Activated CD4-positive, alpha-beta T cell treated with anti-CD3 and anti-CD28 coated beads for 36 hours (primary cell): ENCODE measurements around the gene KRT33A. TPM values are rescaled to one million over a fixed set of nuclear protein-coding genes. Genes with fewer than 3 reads are reported as not detected.

Experiments
- ATAC-seq: fragments of 200-7000 bp; cut with Tn5 transposase; one replicate; pipeline ENCODE4 v1.10.0; 2021; ENCODE audit warnings: mild to moderate bottlenecking, moderate library complexity
- CTCF ChIA-PET: fragments of 350-600 bp; sonication (Branson Sonifier 250); formaldehyde crosslinking; loops from one replicate; lab custom pipeline; 2021; ENCODE audit warnings: antibody characterized with exemption; lab: Charles Lee
- POLR2A ChIA-PET: fragments of 350-600 bp; sonication (Branson Sonifier 250); formaldehyde crosslinking; loops from one replicate; lab custom pipeline; 2021; ENCODE audit warnings: antibody characterized with exemption, inconsistent platforms; lab: Charles Lee
- DNase-seq: peaks from one replicate; pipeline ENCODE4 v3.0.0-alpha.2; 2020
- H3K27ac Mint-ChIP-seq: one replicate; pipeline ENCODE4 v1.8.0; 2021; ENCODE audit warnings: mixed read lengths
- H3K27me3 Mint-ChIP-seq: one replicate; pipeline ENCODE4 v1.8.0; 2021; ENCODE audit warnings: mixed read lengths
- H3K36me3 Mint-ChIP-seq: one replicate; pipeline ENCODE4 v1.8.0; 2021; ENCODE audit warnings: low read depth, mixed read lengths
- H3K4me1 Mint-ChIP-seq: one replicate; pipeline ENCODE4 v1.8.0; 2021; ENCODE audit warnings: mixed read lengths
- H3K4me3 Mint-ChIP-seq: one replicate; pipeline ENCODE4 v1.8.0; 2021; ENCODE audit warnings: mild to moderate bottlenecking, moderate library complexity, mixed read lengths
- H3K9me3 Mint-ChIP-seq: one replicate; pipeline ENCODE4 v1.8.0; 2021; ENCODE audit warnings: low read depth, mixed read lengths
- intact Hi-C, 2 experiments: fragments of 100-400 bp; cut with DNase I in 1 of 2; cut with micrococcal nuclease in 1 of 2; formaldehyde crosslinking; loops; one replicate each; pipeline versions ENCODE4 v1.14.2 to v1.15.1; 2022 to 2024; cut with DNase I, micrococcal nuclease
- total RNA-seq, 2 experiments: library from RNA; stranded (reverse); gene quantifications; one replicate each; pipeline ENCODE4 v1.2.3, GENCODE V29; 2021

The KRT33A gene
- total RNA-seq, 2 experiments from 2014 or later = not detected

GRCh38 chr17:41296846-41297245 lies 53.8 kb downstream of the KRT33A start:
- H3K27me3 Mint-ChIP-seq = no peaks in the 10 kb centered on the region
- intact Hi-C loops = no loop called here

More at GRCh38 chr17:41296846-41297245, 53.8 kb downstream of the KRT33A start:
- ATAC-seq (no peak), DNase-seq (no peak)
- CTCF ChIA-PET = no interaction called here
- H3K4me1 Mint-ChIP-seq = peaks cover 5% of the 10 kb centered on the region
- H3K9me3 Mint-ChIP-seq = no peaks in the 10 kb centered on the region
- no peaks in the 10 kb centered on the region for H3K36me3 Mint-ChIP-seq
- POLR2A ChIA-PET = no interaction called here
- H3K27ac Mint-ChIP-seq = no peak overlapping the region
- no peak overlapping the region for H3K4me3 Mint-ChIP-seq

Other genes starting within 250 kb of the KRT33A start
- not detected for gene KRTAP4-16, start 248.6 kb downstream of the KRT33A start, total RNA-seq
- gene KRTAP4-9, start 245.4 kb downstream of the KRT33A start, total RNA-seq = not detected
- gene KRTAP4-11, start 232.5 kb downstream of the KRT33A start, total RNA-seq = not detected
- not detected for gene KRTAP4-12, start 226.6 kb downstream of the KRT33A start, total RNA-seq
- gene KRTAP4-6, start 210.3 kb downstream of the KRT33A start, total RNA-seq = not detected
- gene KRTAP4-5, start 201.0 kb downstream of the KRT33A start, total RNA-seq = not detected
- gene KRTAP4-4, start 190.1 kb downstream of the KRT33A start, total RNA-seq = not detected
- gene KRTAP4-3, start 182.6 kb downstream of the KRT33A start, total RNA-seq = not detected
- gene KRTAP4-2, start 172.6 kb downstream of the KRT33A start, total RNA-seq = not detected
- not detected for gene KRTAP4-1, start 165.9 kb downstream of the KRT33A start, total RNA-seq
- not detected for gene KRTAP9-1, start 160.9 kb downstream of the KRT33A start, total RNA-seq
- gene KRTAP9-2, start 124.2 kb downstream of the KRT33A start, total RNA-seq = not detected
- gene KRTAP9-3, start 118.4 kb downstream of the KRT33A start, total RNA-seq = not detected
- not detected for gene KRTAP9-8, start 112.8 kb downstream of the KRT33A start, total RNA-seq
- not detected for gene KRTAP9-4, start 101.1 kb downstream of the KRT33A start, total RNA-seq
- gene KRTAP9-9, start 95.4 kb downstream of the KRT33A start, total RNA-seq = not detected
- not detected for gene KRTAP9-6, start 85.5 kb downstream of the KRT33A start, total RNA-seq
- gene KRTAP9-7, start 75.1 kb downstream of the KRT33A start, total RNA-seq = not detected
- gene KRTAP29-1, start 48.0 kb downstream of the KRT33A start, total RNA-seq = not detected
- not detected for gene KRTAP16-1, start 41.5 kb downstream of the KRT33A start, total RNA-seq
- not detected for gene KRTAP17-1, start 35.1 kb downstream of the KRT33A start, total RNA-seq
- gene KRT33B, start 19.0 kb upstream of the KRT33A start, total RNA-seq = not detected
- not detected for gene KRT34, start 31.5 kb upstream of the KRT33A start, total RNA-seq
- gene KRT31, start 46.8 kb upstream of the KRT33A start, total RNA-seq = not detected
- gene KRT37, start 73.8 kb upstream of the KRT33A start, total RNA-seq = not detected
- not detected for gene KRT38, start 90.2 kb upstream of the KRT33A start, total RNA-seq
- gene KRT32, start 116.6 kb upstream of the KRT33A start, total RNA-seq = not detected
- gene KRT35, start 130.3 kb upstream of the KRT33A start, total RNA-seq = not detected
- gene KRT36, start 139.1 kb upstream of the KRT33A start, total RNA-seq = not detected
- not detected for gene KRT13, start 154.8 kb upstream of the KRT33A start, total RNA-seq
- gene KRT15, start 168.1 kb upstream of the KRT33A start, total RNA-seq = not detected
- not detected for gene KRT19, start 177.5 kb upstream of the KRT33A start, total RNA-seq
- not detected for gene KRT9, start 221.2 kb upstream of the KRT33A start, total RNA-seq
- not detected for gene KRT14, start 236.1 kb upstream of the KRT33A start, total RNA-seq